SKM-1 treated with dmso at 0.1 percent for 144 hours (cell line): ENCODE results near the gene GOLGA8J.
"Not testable (repeated sequence)": the region's sequence is repeated elsewhere in the genome, so short reads cannot be mapped to it uniquely, and the experiment has no call there.

Source experiments
- DNase-seq: peaks from one replicate; lab custom pipeline; 2025; ENCODE audit not compliant: unreplicated experiment; lab: John Stamatoyannopoulos, UW

Gene GOLGA8J, protein sequence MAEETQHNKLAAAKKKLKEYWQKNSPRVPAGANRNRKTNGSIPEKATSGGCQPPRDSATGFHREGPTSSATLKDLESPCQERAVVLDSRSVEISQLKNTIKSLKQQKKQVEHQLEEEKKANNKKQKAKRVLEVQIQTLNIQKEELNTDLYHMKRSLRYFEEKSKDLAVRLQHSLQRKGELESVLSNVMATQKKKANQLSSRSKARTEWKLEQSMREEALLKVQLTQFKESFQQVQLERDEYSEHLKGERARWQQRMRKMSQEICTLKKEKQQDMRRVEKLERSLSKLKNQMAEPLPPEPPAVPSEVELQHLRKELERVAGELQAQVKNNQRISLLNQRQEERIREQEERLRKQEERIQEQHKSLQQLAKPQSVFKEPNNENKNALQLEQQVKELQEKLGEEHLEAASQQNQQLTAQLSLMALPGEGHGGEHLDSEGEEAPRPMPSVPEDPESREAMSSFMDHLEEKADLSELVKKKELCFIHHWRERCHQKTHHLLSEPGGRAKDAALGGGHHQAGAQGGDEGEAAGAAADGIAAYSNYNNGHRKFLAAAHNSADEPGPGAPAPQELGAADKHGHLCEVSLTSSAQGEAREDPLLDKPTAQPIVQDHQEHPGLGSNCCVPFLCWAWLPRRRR

DNA sequence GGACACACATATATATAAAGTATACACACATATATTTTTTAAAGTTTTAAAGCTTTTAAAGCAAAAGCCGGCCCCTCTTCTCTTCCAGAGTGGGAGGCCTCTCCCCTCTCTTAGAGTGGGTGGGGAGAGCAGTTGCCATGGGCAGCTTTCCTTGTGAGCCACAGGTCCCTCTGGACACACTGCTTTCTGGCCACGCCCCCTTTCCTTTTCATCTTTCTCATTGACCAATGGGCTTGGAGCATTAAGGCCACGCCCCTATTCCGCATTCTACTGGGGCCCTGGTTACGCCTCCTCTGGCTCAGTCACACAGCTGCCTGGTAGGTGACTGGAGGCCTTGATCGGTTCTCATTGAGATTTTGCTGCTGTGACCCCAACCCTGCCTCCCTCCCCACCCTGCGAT, at the start of gene GOLGA8J:
Gene GOLGA8J (plus strand): TSS at position 301 of the 400 bp plus-strand sequence. CDS start 98 bp downstream, at position 399.
- not testable (repeated sequence) for DNase-seq

GRCh38 chr15:30033211-30033610, 49.5 kb upstream of the GOLGA8J start:
- no peak for DNase-seq

- no peak for DNase-seq
These were observed 49.0 kb upstream of the GOLGA8J start for GRCh38 chr15:30033763-30034162.

DNA sequence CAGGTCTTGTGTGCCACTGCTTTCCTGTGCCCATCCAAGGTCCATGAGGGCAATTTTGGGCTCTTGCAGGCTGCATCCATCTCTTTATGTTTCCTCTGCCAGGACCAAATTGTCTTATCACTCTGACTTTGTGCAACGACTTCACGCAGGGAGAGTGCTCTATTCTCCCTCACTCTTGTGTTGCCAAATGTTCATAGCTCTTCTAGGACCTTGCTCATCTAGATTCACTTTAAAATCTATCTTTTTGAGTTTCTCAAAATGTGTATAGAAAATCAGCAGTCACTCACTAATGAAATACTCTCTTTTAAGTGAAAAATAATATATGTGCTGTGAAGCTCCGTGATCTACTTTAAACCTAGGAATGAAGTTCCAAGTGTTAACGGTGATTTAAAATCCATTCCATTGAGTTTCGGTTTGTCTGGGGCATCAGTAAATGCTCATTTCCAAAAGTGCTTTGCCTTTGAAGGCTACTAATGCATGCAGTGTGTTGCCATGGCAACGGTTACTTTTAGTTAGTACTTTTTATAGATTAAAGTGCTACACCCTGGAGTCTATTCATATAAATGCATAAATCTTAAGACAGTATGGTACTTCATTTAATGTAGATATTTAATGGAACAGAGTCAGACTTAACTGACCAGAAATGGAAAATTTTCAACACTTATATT, 46.6 kb upstream of the GOLGA8J start:
- DNase-seq = no peak

DNA sequence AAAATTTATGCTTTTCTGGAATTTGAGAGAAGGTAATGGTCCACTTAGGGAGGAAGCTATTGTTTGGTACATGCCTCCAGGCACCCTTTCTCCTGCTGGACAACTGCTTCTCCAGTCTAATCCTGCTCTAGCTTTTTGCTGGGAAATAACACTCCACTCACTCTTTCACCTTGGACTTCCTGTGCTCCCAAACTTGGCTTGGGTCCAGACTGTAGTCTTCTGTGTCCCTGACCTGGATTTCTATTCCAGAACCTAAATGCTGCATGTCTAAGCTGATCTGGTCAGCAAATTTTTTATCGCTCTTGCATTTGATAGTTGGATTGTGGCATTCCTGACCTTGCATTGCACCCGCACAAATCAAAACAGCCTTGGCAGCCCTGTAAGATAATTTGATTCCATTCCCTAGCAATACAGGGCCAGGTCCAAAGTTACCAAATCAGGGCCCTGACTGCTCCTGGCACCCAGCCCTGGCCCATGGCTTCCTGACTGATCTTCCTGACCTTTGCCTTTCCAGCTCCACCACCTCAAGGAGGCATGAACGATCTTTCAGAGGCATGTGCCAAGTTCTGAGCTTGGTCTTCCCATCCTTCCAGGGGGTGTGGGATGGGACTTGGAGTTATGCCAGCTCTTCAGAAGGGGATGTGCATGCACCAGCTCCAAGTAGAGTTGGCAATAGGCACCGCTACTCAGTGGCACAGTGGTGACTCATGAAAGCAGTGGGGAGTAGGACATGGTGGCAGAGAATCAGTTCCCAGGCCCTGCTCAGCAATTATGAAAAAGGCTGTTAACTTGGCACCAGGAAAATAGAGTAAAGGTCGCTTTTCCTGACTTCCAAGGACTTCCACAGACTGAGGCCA, 43.9 kb upstream of the GOLGA8J start:
- no peak for DNase-seq

DNA sequence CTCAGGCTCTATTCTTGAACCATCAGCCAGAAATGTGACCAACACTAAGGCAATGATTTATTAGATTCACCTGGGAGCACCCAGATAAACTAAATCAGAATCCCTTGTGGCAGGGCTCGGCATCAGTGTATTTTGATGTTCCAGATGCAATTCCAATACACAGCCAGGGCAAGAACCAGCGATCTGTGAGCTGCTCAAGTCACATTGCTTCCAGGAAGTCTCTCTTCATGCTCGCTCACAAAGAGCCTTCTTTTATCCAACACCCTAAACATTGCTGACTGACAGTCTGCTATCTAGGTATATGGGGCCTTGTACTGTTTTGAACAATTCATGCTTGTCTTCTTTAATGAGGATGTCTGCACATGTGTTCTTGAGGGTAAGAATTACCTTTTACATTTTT, 40.9 kb upstream of the GOLGA8J start:
- DNase-seq = no peak

- DNase-seq = no peak
These were observed 40.2 kb upstream of the GOLGA8J start for GRCh38 chr15:30042556-30042955.

DNA sequence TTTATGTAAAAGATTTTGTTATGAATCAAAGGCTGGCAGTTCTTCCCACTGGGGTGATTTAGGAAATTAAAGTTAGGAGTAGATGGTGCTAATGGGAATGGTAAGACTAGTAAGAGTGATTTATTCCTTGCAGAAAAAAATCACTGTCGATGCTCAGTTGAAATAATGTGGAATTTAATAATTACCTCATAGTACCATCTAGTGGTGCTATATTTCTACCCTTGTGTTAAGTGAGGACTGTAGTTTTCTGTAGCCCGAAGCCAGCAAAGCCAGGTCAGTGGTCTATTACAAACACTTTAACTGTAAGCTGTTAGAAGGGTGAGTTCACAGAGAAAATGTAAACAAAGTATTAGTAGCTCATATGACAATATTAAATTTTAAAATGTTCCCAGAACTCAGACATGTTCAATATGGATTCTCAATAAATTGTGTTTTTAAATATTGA, 39.5 kb upstream of the GOLGA8J start:
- DNase-seq = no peak

DNA sequence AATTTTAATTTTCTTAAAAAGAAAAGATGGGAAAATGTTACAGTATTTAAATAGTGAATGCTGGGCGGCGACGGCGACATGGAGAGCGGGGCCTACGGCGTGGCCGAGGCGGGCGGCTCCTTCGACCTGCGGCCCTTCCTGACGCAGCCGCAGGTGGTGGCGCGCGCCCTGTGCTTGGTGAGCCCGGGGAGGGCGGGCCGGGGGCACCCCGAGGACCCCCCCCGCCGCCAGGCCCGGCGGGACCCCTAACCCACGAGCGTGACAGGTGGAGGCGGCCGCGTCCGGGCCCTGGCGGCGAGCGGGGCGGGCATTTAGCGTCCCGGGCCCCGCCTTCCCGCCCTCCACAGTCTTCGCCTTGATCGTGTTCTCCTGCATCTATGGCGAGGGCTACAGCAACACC, 38.4 kb upstream of the GOLGA8J start:
- DNase-seq = no peak

- not testable (repeated sequence) for DNase-seq
These were observed 37.9 kb upstream of the GOLGA8J start for GRCh38 chr15:30044826-30045225.

- DNase-seq = not testable (repeated sequence)
These were observed 37.3 kb upstream of the GOLGA8J start for GRCh38 chr15:30045248-30046041.

GRCh38 chr15:30046430-30046829, 36.3 kb upstream of the GOLGA8J start:
- DNase-seq = no peak

GRCh38 chr15:30055604-30056003, 27.2 kb upstream of the GOLGA8J start:
- DNase-seq = no peak

GRCh38 chr15:30056166-30056565, 26.6 kb upstream of the GOLGA8J start:
- no peak for DNase-seq

DNA sequence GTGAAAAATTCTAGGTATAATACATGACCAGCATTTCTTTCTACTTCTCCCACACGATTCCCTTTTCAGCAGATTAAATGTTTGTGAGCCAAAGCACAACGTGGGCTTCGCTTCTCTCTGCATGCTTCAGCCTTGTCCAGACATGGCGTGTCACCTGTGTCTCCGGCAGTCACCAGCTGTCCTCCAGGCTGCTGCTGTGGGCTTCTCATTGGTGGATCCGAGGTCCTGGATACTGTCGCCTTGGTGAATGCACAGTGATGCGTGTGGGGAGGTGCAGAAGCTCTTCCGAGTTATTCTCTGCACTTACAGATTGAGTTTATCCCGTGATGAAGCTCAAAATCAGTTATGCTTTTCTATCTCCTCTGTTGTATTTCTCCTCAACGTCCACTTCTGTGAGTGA, 23.0 kb upstream of the GOLGA8J start:
- no peak for DNase-seq

DNA sequence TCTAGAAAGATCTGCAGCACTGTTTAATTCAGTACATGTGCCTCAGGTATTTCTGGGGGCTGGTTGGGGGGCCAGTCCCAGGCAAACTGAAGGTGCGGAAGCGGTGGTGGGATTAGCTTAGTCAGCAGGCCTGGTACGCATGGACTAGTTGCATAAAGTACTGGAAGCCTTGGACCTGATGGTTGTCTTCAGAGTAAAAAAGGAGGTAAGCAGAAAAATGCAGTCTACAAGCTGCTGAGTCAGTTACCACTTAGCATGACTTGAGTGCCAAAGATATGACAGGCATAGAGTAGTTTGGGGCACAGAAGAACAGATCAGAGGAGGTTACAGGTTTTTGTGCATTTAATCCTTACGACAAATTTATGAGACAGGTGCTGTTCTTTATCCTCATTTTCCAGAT, 19.9 kb upstream of the GOLGA8J start:
- DNase-seq = no peak

- no peak for DNase-seq
These were observed 18.8 kb upstream of the GOLGA8J start for GRCh38 chr15:30063835-30064546.

- no peak for DNase-seq
These were observed 17.5 kb upstream of the GOLGA8J start for GRCh38 chr15:30065025-30065801.

- DNase-seq = no peak
These were observed 14.4 kb upstream of the GOLGA8J start for GRCh38 chr15:30068326-30068725.
